GM23338 (cell line): ENCODE results near the gene SLC35G1.
A peak's percentile ranks its signal among the peaks of the same experiment; 100 is the strongest.

ENCODE experiments used
- CREB1 ChIP-seq: fragments of 250-450 bp; sonication (Bioruptor Pico); IDR thresholded peaks from 2 replicates; pipeline ENCODE4 v1.5.0; 2020; ENCODE audit warnings: low read depth, mild to moderate bottlenecking, moderate library complexity
- EZH2 ChIP-seq: fragments of 200-600 bp; sonication (generic); IDR thresholded peaks from one replicate; pipeline ENCODE4 v1.8.0; 2017; ENCODE audit warnings: antibody characterized with exemption, mild to moderate bottlenecking, low read depth; ENCODE audit not compliant: unreplicated experiment
- EZH2phosphoT487 ChIP-seq: fragments of 200-600 bp; sonication (generic); IDR thresholded peaks from one replicate; pipeline ENCODE4 v1.8.1; 2018; ENCODE audit warnings: antibody characterized with exemption; ENCODE audit not compliant: unreplicated experiment
- JUNB ChIP-seq: IDR thresholded peaks from one replicate; pipeline ENCODE4 v1.6.1; 2016; ENCODE audit warnings: antibody characterized with exemption; ENCODE audit not compliant: unreplicated experiment
- NANOG ChIP-seq: IDR thresholded peaks from 2 replicates; pipeline ENCODE4 v1.6.1; 2016; ENCODE audit warnings: antibody characterized with exemption, borderline replicate concordance
- POLR2AphosphoS5 ChIP-seq: IDR thresholded peaks from 2 replicates; pipeline ENCODE4 v1.6.1; 2016; ENCODE audit warnings: antibody characterized with exemption, low read depth
- TF ChIP-seq, protein P1 (sequence below), 2 experiments: fragments of 200-600 bp in 1 of 2; sonication (generic) in 1 of 2; conservative IDR thresholded peaks; 2 replicates each; pipeline versions ENCODE4 v1.5.1 to v1.6.1; 2016 to 2017; ENCODE audit warnings: antibody characterized with exemption in 2 of 2, low read depth in 2 of 2, mild to moderate bottlenecking in 2 of 2, moderate library complexity in 1 of 2
- TF ChIP-seq, protein P2 (sequence below): IDR thresholded peaks from one replicate; pipeline ENCODE4 v1.6.1; 2018; ENCODE audit warnings: antibody characterized with exemption; ENCODE audit not compliant: unreplicated experiment
- TF ChIP-seq, protein P3 (sequence below): fragments of 250-450 bp; sonication (Bioruptor Pico); IDR thresholded peaks from 2 replicates; pipeline ENCODE4 v1.5.0; 2020; ENCODE audit warnings: mild to moderate bottlenecking, moderate library complexity
- TF ChIP-seq, protein P4 (sequence below): IDR thresholded peaks from 2 replicates; pipeline ENCODE4 v1.6.1; 2016; ENCODE audit warnings: antibody characterized with exemption

DNA sequence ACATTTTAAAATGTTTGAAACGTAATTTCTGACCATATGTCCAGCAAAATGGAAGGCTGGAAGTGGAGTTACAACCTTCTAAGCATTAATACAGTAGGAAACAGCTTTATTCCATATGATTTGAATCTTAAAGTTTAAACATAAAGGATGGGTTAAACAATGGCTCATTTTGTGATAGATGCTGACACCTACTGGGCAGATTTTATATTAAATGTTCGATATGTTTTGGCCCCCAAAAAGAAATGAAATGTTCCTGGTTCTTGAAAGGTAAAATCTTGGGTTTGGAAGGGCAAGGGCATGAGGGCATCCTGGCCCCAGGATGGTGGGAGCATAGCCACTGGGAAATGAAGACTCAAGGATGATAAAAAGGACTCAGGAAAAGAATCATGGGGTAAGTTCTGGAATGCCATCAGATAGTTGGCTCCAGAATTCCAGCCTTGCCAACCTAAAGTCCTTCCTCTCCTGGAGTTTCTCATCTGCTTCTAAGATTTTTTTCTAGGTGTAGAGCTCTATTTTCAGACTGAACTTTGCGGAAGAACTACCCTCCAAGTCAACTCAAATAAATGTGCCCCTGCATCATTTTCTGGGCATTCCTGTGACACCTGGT is 34.6 kb upstream of the SLC35G1 start:
- TF ChIP-seq, protein P1, sequence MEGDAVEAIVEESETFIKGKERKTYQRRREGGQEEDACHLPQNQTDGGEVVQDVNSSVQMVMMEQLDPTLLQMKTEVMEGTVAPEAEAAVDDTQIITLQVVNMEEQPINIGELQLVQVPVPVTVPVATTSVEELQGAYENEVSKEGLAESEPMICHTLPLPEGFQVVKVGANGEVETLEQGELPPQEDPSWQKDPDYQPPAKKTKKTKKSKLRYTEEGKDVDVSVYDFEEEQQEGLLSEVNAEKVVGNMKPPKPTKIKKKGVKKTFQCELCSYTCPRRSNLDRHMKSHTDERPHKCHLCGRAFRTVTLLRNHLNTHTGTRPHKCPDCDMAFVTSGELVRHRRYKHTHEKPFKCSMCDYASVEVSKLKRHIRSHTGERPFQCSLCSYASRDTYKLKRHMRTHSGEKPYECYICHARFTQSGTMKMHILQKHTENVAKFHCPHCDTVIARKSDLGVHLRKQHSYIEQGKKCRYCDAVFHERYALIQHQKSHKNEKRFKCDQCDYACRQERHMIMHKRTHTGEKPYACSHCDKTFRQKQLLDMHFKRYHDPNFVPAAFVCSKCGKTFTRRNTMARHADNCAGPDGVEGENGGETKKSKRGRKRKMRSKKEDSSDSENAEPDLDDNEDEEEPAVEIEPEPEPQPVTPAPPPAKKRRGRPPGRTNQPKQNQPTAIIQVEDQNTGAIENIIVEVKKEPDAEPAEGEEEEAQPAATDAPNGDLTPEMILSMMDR (conservative IDR thresholded peaks at IDR 0.05; ENCODE audit: low read depth in 2 of 2) = peak; percentile 53 to 71
- TF ChIP-seq POLR2AphosphoS5 (no peak), CREB1 (no peak), EZH2phosphoT487 (no peak), JUNB (no peak), EZH2 (no peak), NANOG (no peak)
- TF ChIP-seq, protein P2, sequence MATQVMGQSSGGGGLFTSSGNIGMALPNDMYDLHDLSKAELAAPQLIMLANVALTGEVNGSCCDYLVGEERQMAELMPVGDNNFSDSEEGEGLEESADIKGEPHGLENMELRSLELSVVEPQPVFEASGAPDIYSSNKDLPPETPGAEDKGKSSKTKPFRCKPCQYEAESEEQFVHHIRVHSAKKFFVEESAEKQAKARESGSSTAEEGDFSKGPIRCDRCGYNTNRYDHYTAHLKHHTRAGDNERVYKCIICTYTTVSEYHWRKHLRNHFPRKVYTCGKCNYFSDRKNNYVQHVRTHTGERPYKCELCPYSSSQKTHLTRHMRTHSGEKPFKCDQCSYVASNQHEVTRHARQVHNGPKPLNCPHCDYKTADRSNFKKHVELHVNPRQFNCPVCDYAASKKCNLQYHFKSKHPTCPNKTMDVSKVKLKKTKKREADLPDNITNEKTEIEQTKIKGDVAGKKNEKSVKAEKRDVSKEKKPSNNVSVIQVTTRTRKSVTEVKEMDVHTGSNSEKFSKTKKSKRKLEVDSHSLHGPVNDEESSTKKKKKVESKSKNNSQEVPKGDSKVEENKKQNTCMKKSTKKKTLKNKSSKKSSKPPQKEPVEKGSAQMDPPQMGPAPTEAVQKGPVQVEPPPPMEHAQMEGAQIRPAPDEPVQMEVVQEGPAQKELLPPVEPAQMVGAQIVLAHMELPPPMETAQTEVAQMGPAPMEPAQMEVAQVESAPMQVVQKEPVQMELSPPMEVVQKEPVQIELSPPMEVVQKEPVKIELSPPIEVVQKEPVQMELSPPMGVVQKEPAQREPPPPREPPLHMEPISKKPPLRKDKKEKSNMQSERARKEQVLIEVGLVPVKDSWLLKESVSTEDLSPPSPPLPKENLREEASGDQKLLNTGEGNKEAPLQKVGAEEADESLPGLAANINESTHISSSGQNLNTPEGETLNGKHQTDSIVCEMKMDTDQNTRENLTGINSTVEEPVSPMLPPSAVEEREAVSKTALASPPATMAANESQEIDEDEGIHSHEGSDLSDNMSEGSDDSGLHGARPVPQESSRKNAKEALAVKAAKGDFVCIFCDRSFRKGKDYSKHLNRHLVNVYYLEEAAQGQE = no peak
- TF ChIP-seq, protein P3, sequence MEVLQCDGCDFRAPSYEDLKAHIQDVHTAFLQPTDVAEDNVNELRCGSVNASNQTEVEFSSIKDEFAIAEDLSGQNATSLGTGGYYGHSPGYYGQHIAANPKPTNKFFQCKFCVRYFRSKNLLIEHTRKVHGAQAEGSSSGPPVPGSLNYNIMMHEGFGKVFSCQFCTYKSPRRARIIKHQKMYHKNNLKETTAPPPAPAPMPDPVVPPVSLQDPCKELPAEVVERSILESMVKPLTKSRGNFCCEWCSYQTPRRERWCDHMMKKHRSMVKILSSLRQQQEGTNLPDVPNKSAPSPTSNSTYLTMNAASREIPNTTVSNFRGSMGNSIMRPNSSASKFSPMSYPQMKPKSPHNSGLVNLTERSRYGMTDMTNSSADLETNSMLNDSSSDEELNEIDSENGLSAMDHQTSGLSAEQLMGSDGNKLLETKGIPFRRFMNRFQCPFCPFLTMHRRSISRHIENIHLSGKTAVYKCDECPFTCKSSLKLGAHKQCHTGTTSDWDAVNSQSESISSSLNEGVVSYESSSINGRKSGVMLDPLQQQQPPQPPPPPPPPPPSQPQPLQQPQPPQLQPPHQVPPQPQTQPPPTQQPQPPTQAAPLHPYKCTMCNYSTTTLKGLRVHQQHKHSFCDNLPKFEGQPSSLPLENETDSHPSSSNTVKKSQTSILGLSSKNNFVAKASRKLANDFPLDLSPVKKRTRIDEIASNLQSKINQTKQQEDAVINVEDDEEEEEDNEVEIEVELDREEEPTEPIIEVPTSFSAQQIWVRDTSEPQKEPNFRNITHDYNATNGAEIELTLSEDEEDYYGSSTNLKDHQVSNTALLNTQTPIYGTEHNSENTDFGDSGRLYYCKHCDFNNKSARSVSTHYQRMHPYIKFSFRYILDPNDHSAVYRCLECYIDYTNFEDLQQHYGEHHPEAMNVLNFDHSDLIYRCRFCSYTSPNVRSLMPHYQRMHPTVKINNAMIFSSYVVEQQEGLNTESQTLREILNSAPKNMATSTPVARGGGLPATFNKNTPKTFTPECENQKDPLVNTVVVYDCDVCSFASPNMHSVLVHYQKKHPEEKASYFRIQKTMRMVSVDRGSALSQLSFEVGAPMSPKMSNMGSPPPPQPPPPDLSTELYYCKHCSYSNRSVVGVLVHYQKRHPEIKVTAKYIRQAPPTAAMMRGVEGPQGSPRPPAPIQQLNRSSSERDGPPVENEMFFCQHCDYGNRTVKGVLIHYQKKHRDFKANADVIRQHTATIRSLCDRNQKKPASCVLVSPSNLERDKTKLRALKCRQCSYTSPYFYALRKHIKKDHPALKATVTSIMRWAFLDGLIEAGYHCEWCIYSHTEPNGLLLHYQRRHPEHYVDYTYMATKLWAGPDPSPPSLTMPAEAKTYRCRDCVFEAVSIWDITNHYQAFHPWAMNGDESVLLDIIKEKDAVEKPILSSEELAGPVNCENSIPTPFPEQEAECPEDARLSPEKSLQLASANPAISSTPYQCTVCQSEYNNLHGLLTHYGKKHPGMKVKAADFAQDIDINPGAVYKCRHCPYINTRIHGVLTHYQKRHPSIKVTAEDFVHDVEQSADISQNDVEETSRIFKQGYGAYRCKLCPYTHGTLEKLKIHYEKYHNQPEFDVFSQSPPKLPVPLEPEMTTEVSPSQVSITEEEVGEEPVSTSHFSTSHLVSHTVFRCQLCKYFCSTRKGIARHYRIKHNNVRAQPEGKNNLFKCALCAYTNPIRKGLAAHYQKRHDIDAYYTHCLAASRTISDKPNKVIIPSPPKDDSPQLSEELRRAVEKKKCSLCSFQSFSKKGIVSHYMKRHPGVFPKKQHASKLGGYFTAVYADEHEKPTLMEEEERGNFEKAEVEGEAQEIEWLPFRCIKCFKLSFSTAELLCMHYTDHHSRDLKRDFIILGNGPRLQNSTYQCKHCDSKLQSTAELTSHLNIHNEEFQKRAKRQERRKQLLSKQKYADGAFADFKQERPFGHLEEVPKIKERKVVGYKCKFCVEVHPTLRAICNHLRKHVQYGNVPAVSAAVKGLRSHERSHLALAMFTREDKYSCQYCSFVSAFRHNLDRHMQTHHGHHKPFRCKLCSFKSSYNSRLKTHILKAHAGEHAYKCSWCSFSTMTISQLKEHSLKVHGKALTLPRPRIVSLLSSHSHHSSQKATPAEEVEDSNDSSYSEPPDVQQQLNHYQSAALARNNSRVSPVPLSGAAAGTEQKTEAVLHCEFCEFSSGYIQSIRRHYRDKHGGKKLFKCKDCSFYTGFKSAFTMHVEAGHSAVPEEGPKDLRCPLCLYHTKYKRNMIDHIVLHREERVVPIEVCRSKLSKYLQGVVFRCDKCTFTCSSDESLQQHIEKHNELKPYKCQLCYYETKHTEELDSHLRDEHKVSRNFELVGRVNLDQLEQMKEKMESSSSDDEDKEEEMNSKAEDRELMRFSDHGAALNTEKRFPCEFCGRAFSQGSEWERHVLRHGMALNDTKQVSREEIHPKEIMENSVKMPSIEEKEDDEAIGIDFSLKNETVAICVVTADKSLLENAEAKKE (CRISPR knock-in tag) = no peak
- TF ChIP-seq, protein P4, sequence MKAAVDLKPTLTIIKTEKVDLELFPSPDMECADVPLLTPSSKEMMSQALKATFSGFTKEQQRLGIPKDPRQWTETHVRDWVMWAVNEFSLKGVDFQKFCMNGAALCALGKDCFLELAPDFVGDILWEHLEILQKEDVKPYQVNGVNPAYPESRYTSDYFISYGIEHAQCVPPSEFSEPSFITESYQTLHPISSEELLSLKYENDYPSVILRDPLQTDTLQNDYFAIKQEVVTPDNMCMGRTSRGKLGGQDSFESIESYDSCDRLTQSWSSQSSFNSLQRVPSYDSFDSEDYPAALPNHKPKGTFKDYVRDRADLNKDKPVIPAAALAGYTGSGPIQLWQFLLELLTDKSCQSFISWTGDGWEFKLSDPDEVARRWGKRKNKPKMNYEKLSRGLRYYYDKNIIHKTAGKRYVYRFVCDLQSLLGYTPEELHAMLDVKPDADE = no peak
